Adrenal gland (tissue), 12 donors: ENCODE results near the gene SNTA1. TPM values are rescaled to one million over a fixed set of nuclear protein-coding genes. Genes with fewer than 3 reads are reported as not detected.

Experiments used
- DNase-seq, 7 donors: peaks; one replicate each; pipeline ENCODE4 v3.0.0-alpha.2; 2019 to 2020
- H3K27ac ChIP-seq, 5 donors: fragments of 200-600 bp; sonication (generic) in 4 of 5; 1 replicate in 3 of 5; 2 replicates in 2 of 5; pipeline versions ENCODE4 v1.5.1 to v1.8.0; 2016 to 2020; ENCODE audit warnings: mild to moderate bottlenecking in 1 of 5
- H3K27me3 ChIP-seq: fragments of 200-600 bp; 2 replicates; pipeline ENCODE4 v1.8.0; 2021
- H3K36me3 ChIP-seq, 2 donors: fragments of 200-600 bp; replicated peaks in 1 of 2; 1 replicate in 1 of 2; 2 replicates in 1 of 2; pipeline versions ENCODE4 v1.5.1 to v1.8.0; 2018 to 2022
- H3K4me1 ChIP-seq, 2 donors: fragments of 200-600 bp; replicated peaks in 1 of 2; 1 replicate in 1 of 2; 2 replicates in 1 of 2; pipeline versions ENCODE4 v1.5.1 to v1.8.0; 2018 to 2021
- H3K4me3 ChIP-seq, 4 donors: fragments of 200-600 bp; sonication (generic) in 3 of 4; one replicate each; pipeline ENCODE4 v1.5.1; 2016 to 2018
- H3K9me3 ChIP-seq, 3 donors: fragments of 200-600 bp; sonication (generic) in 1 of 3; replicated peaks in 1 of 3; 1 replicate in 2 of 3; 2 replicates in 1 of 3; pipeline versions ENCODE4 v1.5.1 to v1.8.0; 2016 to 2021
- CTCF ChIP-seq, 6 experiments: fragments of 450-650 bp in 4 of 6; fragments of 200-600 bp in 2 of 6; sonication (generic) in 1 of 6; IDR thresholded peaks; 1 replicate in 5 of 6; 2 replicates in 1 of 6; pipeline versions ENCODE4 v1.5.1 to v1.8.0; 2016 to 2021; ENCODE audit warnings: antibody characterized with exemption in 6 of 6, mild to moderate bottlenecking in 2 of 6, moderate library complexity in 1 of 6
- POLR2A ChIP-seq, 2 donors: fragments of 450-650 bp; IDR thresholded peaks; one replicate each; pipeline ENCODE4 v1.6.1; 2017; ENCODE audit warnings: antibody characterized with exemption in 2 of 2, mild to moderate bottlenecking in 2 of 2, moderate library complexity in 1 of 2
- WGBS, 4 donors: extraction: QIAGEN DNeasy Blood & Tissue Kit in 2 of 4; methylation state at CpG; one replicate each; pipeline versions ENCODE4 v1.1.5 to v1.1.7; 2013 to 2017; 5-methylcytosine and 5-hydroxymethylcytosine counted together
- intact Hi-C, 2 donors: fragments of 100-400 bp; cut with DNase I; formaldehyde crosslinking; loops; one replicate each; pipeline versions ENCODE4 v1.14.1 to v1.15.0; 2022 to 2023
- polyA plus RNA-seq, 3 donors: library from polyadenylated mRNA; stranded (reverse); fragments of 200-250 nt in 2 of 3; fragments of 350-450 nt in 1 of 3; fragmentation: Illumina TruSeq in 1 of 3; extraction: RNeasy Lipid Tissue Mini Kit (QIAGEN cat#74804) in 1 of 3; gene quantifications; one replicate each; pipeline ENCODE4 v1.2.3, GENCODE V29; 2013 to 2014
- total RNA-seq, 9 donors: library from RNA; depleted of rRNA in 4 of 9; stranded (reverse); fragments of >200 nt in 4 of 9; fragments of 120-200 nt in 1 of 9; fragmentation: NEBNext Ultra II Directional in 1 of 9; extraction: Animal tissue kit (Norgen Biotek cat#: 25700) in 1 of 9; gene quantifications; one replicate each; pipeline versions ENCODE4 v1.1.0 to v1.2.4, GENCODE V29; 2013 to 2023
- donor health status: healthy with polysubstance abuse.
- donor health status: Bipolar disorder and iron deficiency.
- donor health status: DM: yes; HTN: yes; CAD: no.
- donor health status: DM: no; HTN: no; CAD: no.
- donor health status: DM: no; HTN: no; CAD: no.
- donor health status: DM: yes; HTN: yes; CAD: no.

Gene SNTA1
- total and polyA plus RNA-seq, 12 donors, result 4.3 to 73.2 (median 29.5) TPM

GRCh38 chr20:33408716-33409654, 34.6 kb downstream of the SNTA1 start:
- no peak overlapping the region for H3K27ac ChIP-seq
- no peak for DNase-seq
- peaks cover 0 to 18% of the 10 kb centered on the region in 2 donors for H3K36me3 ChIP-seq
- intact Hi-C loops, result no loop called here
- no peak for TF ChIP-seq CTCF (IDR thresholded peaks at IDR 0.05)
- TF ChIP-seq POLR2A (IDR thresholded peaks at IDR 0.05), result no peak
- H3K4me1 ChIP-seq, result no peaks in the 10 kb centered on the region
- 73 to 89% (median 81%) methylated on average over 10 to 18 of the region's 18 CpGs for WGBS, 4 donors
- H3K27me3 ChIP-seq, result no peaks in the 10 kb centered on the region
- no peak overlapping the region for H3K4me3 ChIP-seq
- no peaks in the 10 kb centered on the region for H3K9me3 ChIP-seq

- H3K36me3 ChIP-seq, result peaks cover 0 to 18% of the 10 kb centered on the region in 2 donors
- TF ChIP-seq POLR2A (IDR thresholded peaks at IDR 0.05), result no peak
- TF ChIP-seq CTCF (IDR thresholded peaks at IDR 0.05), result no peak
Observed at GRCh38 chr20:33408313-33408712, 35.2 kb downstream of the SNTA1 start.

DNA sequence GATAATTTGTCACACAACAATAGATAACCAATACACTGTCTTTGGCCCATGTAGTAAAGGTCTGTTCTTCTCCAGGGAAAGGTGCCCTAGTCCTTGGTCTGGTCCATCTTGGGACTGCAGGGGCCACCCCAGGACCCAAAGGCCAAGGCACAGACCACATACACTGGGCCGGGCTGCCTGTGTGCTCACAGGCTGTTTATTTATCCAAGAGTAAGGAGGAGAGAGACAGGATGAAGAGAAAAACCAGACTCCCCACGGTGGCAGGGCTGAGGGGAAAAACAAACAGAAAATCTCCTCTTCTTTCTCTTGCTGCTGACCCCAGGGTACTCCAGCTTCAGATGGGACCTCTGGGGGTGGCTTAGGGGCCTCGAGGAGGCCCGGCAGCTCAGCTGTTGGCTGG, 35.8 kb downstream of the SNTA1 start:
- Histone ChIP-seq H3K4me1 (no peaks in the 10 kb centered on the region), H3K4me3 (no peak overlapping the region), H3K36me3 (peaks cover 0 to 18% of the 10 kb centered on the region in 2 donors), H3K27me3 (no peaks in the 10 kb centered on the region), H3K27ac (no peak overlapping the region), H3K9me3 (no peaks in the 10 kb centered on the region)
- WGBS, 4 donors, result 59 to 75% (median 66%) methylated on average over 4 of the region's 4 CpGs
- DNase-seq, result no peak
- TF ChIP-seq CTCF (IDR thresholded peaks at IDR 0.05) (no peak), POLR2A (IDR thresholded peaks at IDR 0.05) (no peak)
- intact Hi-C loops, result no loop called here

More at GRCh38 chr20:33408313-33408712, 35.2 kb downstream of the SNTA1 start:
- no peaks in the 10 kb centered on the region for H3K9me3 ChIP-seq
- no peaks in the 10 kb centered on the region for H3K4me1 ChIP-seq
- 82 to 100% (median 90%) methylated on average over 2 to 12 of the region's 12 CpGs for WGBS, 4 donors
- intact Hi-C loops, result no loop called here
- DNase-seq, result no peak
- H3K4me3 ChIP-seq, result no peak overlapping the region
- H3K27me3 ChIP-seq, result no peaks in the 10 kb centered on the region
- no peak overlapping the region for H3K27ac ChIP-seq

DNA sequence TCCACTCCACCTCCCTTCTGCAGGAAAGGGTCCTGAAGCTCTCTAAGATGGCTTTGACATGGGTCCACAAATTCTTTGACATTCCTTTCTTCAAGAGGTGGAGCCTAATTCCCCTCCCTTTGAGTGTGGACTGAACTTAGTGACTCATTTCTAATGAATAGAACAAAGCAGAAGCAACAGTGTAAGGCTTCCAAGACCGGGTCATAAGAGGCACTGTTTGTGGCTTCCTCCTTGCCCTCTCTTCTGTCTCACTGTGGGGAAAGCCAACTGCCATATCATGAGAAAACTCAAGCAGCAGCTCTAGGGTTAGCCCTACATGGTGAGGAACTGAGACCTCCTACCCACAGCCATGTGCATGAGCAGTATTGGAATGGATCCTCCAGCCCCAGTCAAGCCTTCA, 36.3 kb downstream of the SNTA1 start:
- Histone ChIP-seq H3K36me3 (peaks cover 0 to 15% of the 10 kb centered on the region in 2 donors), H3K4me1 (peaks cover 0 to 2% of the 10 kb centered on the region in 2 donors)

More for the DNA sequence above, 36.3 kb downstream of the SNTA1 start:
- intact Hi-C loops, result no loop called here
- 56 to 88% (median 75%) methylated on average over 1 of the region's 1 CpG for WGBS, 4 donors
- Histone ChIP-seq H3K27ac (no peak overlapping the region), H3K4me3 (no peak overlapping the region), H3K27me3 (no peaks in the 10 kb centered on the region), H3K9me3 (no peaks in the 10 kb centered on the region)
- no peak for DNase-seq
- TF ChIP-seq POLR2A (IDR thresholded peaks at IDR 0.05), result no peak
- no peak for TF ChIP-seq CTCF (IDR thresholded peaks at IDR 0.05)
